K562 (cell line): ENCODE measurements around the gene CCNT1. TPM values are rescaled to one million over a fixed set of nuclear protein-coding genes. Genes with fewer than 3 reads are reported as not detected.

Experiments used
- ARID2 ChIP-seq: fragments of 450-650 bp; IDR thresholded peaks from 2 replicates; pipeline ENCODE4 v1.6.1; 2017; ENCODE audit warnings: antibody characterized with exemption, mild to moderate bottlenecking
- CREM ChIP-seq: IDR thresholded peaks from 2 replicates; pipeline ENCODE4 v1.6.1; 2014; ENCODE audit warnings: antibody characterized with exemption, low read depth
- ETS2 ChIP-seq: IDR thresholded peaks from 2 replicates; pipeline ENCODE4 v1.6.1; 2016; ENCODE audit warnings: borderline replicate concordance, missing genetic modification characterization, mild to moderate bottlenecking, moderate library complexity, missing compliant biosample characterization; ENCODE audit not compliant: poor library complexity, severe bottlenecking
- ETV6 ChIP-seq, 3 experiments: fragments of 150-350 bp in 1 of 3; sonication (generic) in 1 of 3; formaldehyde crosslinking in 1 of 3; IDR thresholded peaks; 2 replicates each; pipeline versions ENCODE4 v1.6.1 to v1.8.0; 2014 to 2022; ENCODE audit warnings: borderline replicate concordance in 2 of 3, low read depth in 2 of 3, antibody characterized with exemption in 1 of 3, low read length in 1 of 3, mild to moderate bottlenecking in 1 of 3, missing genetic modification reagents in 1 of 3
- FOXA3 ChIP-seq, 2 experiments: fragments of 450-650 bp in 1 of 2; sonication (generic) in 1 of 2; formaldehyde crosslinking; IDR thresholded peaks in 1 of 2; conservative IDR thresholded peaks in 1 of 2; 2 replicates each; pipeline versions ENCODE4 v1.4.0 to v1.8.0; 2020 to 2022; ENCODE audit warnings: mild to moderate bottlenecking in 2 of 2, missing genetic modification reagents in 1 of 2
- FOXK1 ChIP-seq: sonication (generic); formaldehyde crosslinking; IDR thresholded peaks from 2 replicates; pipeline ENCODE4 v1.8.0; 2022; ENCODE audit warnings: missing genetic modification reagents, mild to moderate bottlenecking, borderline replicate concordance
- GATA2 ChIP-seq: sonication (generic); formaldehyde crosslinking; IDR thresholded peaks from 2 replicates; pipeline ENCODE4 v1.4.0; 2020; ENCODE audit warnings: mild to moderate bottlenecking, missing genetic modification reagents
- HDAC8 ChIP-seq: fragments of 450-650 bp; IDR thresholded peaks from 2 replicates; pipeline ENCODE4 v1.6.1; 2016; ENCODE audit warnings: mild to moderate bottlenecking, missing genetic modification characterization, moderate library complexity, missing compliant biosample characterization
- MAX ChIP-seq: sonication (generic); formaldehyde crosslinking; IDR thresholded peaks from 2 replicates; pipeline ENCODE4 v1.9.0; 2022; ENCODE audit warnings: mild to moderate bottlenecking, missing genetic modification reagents
- PKNOX1 ChIP-seq: fragments of 450-650 bp; IDR thresholded peaks from 2 replicates; pipeline ENCODE4 v1.6.1; 2016
- PRPF4 ChIP-seq: fragments of 200-400 bp; formaldehyde crosslinking; IDR thresholded peaks from one replicate; pipeline ENCODE4 v1.6.1; 2017; ENCODE audit warnings: low read length, low read depth, mild to moderate bottlenecking; ENCODE audit not compliant: insufficient read depth, poor library complexity, severe bottlenecking
- PTTG1 ChIP-seq: fragments of 450-650 bp; IDR thresholded peaks from 2 replicates; pipeline ENCODE4 v1.6.1; 2016; ENCODE audit warnings: low read depth, mild to moderate bottlenecking, missing genetic modification characterization, missing compliant biosample characterization
- YY1 ChIP-seq, 3 experiments: IDR thresholded peaks; 2 replicates each; pipeline ENCODE4 v1.6.1; 2011; ENCODE audit warnings: low read length in 2 of 3, mild to moderate bottlenecking in 2 of 3, moderate library complexity in 2 of 3, borderline replicate concordance in 1 of 3, control low read depth in 1 of 3, low read depth in 1 of 3; ENCODE audit not compliant: insufficient read depth in 3 of 3, insufficient replicate concordance in 2 of 3, control insufficient read depth in 1 of 3, insufficient read length in 1 of 3; ENCODE audit errors: extremely low read depth in 1 of 3
- ZNF133 ChIP-seq: fragments of 250-450 bp; sonication (Bioruptor Pico); IDR thresholded peaks from 2 replicates; pipeline ENCODE4 v1.4.0; 2020; ENCODE audit warnings: mild to moderate bottlenecking
- ZNF274 ChIP-seq: IDR thresholded peaks from 2 replicates; pipeline ENCODE4 v1.6.1; 2011; ENCODE audit warnings: low read depth, mild to moderate bottlenecking, low read length, moderate library complexity, borderline replicate concordance
- ZNF408 ChIP-seq: fragments of 250-450 bp; sonication (Bioruptor Pico); IDR thresholded peaks from 2 replicates; pipeline ENCODE4 v1.4.0; 2020; ENCODE audit warnings: low read depth, mild to moderate bottlenecking, moderate library complexity
- polyA plus RNA-seq, 8 experiments: library from polyadenylated mRNA; depleted of rRNA in 4 of 8; stranded (reverse) in 5 of 8; unstranded in 3 of 8; fragments of >200 nt; fragmentation: Nextera tagmentation in 2 of 8; fragmentation: Illumina TruSeq in 1 of 8; extraction: Ambion mirVana in 2 of 8; extraction: Trizol in 1 of 8; gene quantifications; 2 replicates each; pipeline versions ENCODE4 v1.2.1 to v1.2.3, GENCODE V29; 2011 to 2014; ENCODE audit warnings: inconsistent platforms in 1 of 8, missing spikeins in 1 of 8
- total RNA-seq, 7 experiments: library from RNA; depleted of rRNA in 6 of 7; stranded (reverse); fragments of >200 nt in 6 of 7; fragmentation: Illumina TruSeq in 2 of 7; extraction: Trizol in 2 of 7; gene quantifications; 2 replicates each; pipeline versions ENCODE4 v1.2.1 to v1.2.3, GENCODE V29; 2011 to 2021; ENCODE audit warnings: low replicate concordance in 1 of 7
- TF ChIP-seq, protein P1 (sequence below): fragments of 450-650 bp; formaldehyde crosslinking; IDR thresholded peaks from 2 replicates; pipeline ENCODE4 v1.4.0; 2022; ENCODE audit warnings: mild to moderate bottlenecking, moderate library complexity
- TF ChIP-seq, protein P2 (sequence below), 2 experiments: fragments of 450-650 bp in 1 of 2; sonication (generic) in 1 of 2; formaldehyde crosslinking in 1 of 2; IDR thresholded peaks in 1 of 2; conservative IDR thresholded peaks in 1 of 2; 2 replicates each; pipeline versions ENCODE4 v1.6.1 to v1.8.1; 2016 to 2023; ENCODE audit warnings: mild to moderate bottlenecking in 2 of 2, moderate library complexity in 2 of 2, inconsistent platforms in 1 of 2, missing genetic modification reagents in 1 of 2
- TF ChIP-seq, protein P3 (sequence below): fragments of 450-650 bp; IDR thresholded peaks from 2 replicates; pipeline ENCODE4 v1.6.1; 2014; ENCODE audit warnings: low read depth, mild to moderate bottlenecking, moderate library complexity, borderline replicate concordance

The CCNT1 gene
- total and polyA plus RNA-seq, 9 of the 15 experiments (the other 6 are each of a cell fraction or from before 2014, with no cell fraction given) = 9.7 to 52.4 (median 33.4) TPM

GRCh38 chr12:48681710-48682532 is 34.6 kb downstream of the CCNT1 start, which contains the start of gene KANSL2 (continued):
- peak; percentile 75 to 94 (median 93) for TF ChIP-seq YY1 (IDR thresholded peaks at IDR 0.05; ENCODE audit: borderline replicate concordance in 1 of 3, control insufficient read depth in 1 of 3, extremely low read depth in 1 of 3, insufficient read depth in 3 of 3, insufficient read length in 1 of 3, insufficient replicate concordance in 2 of 3, low read depth in 1 of 3, low read length in 2 of 3)
- TF ChIP-seq CREM = peak; percentile 77
- TF ChIP-seq GATA2 (CRISPR knock-in tag) = no peak
- TF ChIP-seq ZNF274 = no peak
- TF ChIP-seq PKNOX1 = peak; percentile 98
- TF ChIP-seq, protein P1, sequence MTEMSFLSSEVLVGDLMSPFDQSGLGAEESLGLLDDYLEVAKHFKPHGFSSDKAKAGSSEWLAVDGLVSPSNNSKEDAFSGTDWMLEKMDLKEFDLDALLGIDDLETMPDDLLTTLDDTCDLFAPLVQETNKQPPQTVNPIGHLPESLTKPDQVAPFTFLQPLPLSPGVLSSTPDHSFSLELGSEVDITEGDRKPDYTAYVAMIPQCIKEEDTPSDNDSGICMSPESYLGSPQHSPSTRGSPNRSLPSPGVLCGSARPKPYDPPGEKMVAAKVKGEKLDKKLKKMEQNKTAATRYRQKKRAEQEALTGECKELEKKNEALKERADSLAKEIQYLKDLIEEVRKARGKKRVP = peak; percentile 52; the same call in 1 of the 2 replicates
- TF ChIP-seq ZNF408 (CRISPR knock-in tag) = no peak
- TF ChIP-seq PTTG1 = no peak
- TF ChIP-seq HDAC8 (tag) = no peak
- no peak for TF ChIP-seq ETV6 (IDR thresholded peaks at IDR 0.05; ENCODE audit: borderline replicate concordance in 1 of 2, low read depth in 2 of 2, low read length in 1 of 2)
- TF ChIP-seq ETV6 (CRISPR knock-in tag; IDR thresholded peaks at IDR 0.05; ENCODE audit: borderline replicate concordance) = no peak
- TF ChIP-seq MAX (CRISPR knock-in tag) = peak; percentile 79; the same call in 1 of the 2 replicates
- no peak for TF ChIP-seq ETS2
- TF ChIP-seq FOXA3 (CRISPR knock-in tag; conservative IDR thresholded peaks at IDR 0.05 in 1 of 2, IDR thresholded peaks at IDR 0.05 in 1 of 2) = peak in 1 of 2 experiments; percentile 52; a peak in 1 of 4 replicates
- TF ChIP-seq ZNF133 = no peak
- TF ChIP-seq, protein P2, sequence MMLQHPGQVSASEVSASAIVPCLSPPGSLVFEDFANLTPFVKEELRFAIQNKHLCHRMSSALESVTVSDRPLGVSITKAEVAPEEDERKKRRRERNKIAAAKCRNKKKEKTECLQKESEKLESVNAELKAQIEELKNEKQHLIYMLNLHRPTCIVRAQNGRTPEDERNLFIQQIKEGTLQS (IDR thresholded peaks at IDR 0.05) = no peak
- TF ChIP-seq, protein P2 (CRISPR knock-in tag; conservative IDR thresholded peaks at IDR 0.05) = peak; percentile 80
- TF ChIP-seq PRPF4 = no peak
- peak; percentile 85; the same call in 1 of the 2 replicates for TF ChIP-seq FOXK1 (CRISPR knock-in tag)
- TF ChIP-seq, protein P3, sequence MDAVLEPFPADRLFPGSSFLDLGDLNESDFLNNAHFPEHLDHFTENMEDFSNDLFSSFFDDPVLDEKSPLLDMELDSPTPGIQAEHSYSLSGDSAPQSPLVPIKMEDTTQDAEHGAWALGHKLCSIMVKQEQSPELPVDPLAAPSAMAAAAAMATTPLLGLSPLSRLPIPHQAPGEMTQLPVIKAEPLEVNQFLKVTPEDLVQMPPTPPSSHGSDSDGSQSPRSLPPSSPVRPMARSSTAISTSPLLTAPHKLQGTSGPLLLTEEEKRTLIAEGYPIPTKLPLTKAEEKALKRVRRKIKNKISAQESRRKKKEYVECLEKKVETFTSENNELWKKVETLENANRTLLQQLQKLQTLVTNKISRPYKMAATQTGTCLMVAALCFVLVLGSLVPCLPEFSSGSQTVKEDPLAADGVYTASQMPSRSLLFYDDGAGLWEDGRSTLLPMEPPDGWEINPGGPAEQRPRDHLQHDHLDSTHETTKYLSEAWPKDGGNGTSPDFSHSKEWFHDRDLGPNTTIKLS = peak; percentile 48; the same call in 1 of the 2 replicates
- peak; percentile 14; the same call in 1 of the 2 replicates for TF ChIP-seq ARID2
